HG03103 (cell line): ENCODE data around the gene PRPSAP1.

Experiments
- ATAC-seq: cut with Tn5 transposase; IDR thresholded peaks from one replicate; pipeline ENCODE4 v1.9.1; 2021; ENCODE audit warnings: low read depth; ENCODE audit not compliant: unreplicated experiment

PRPSAP1 gene

GRCh38 chr17:76383546-76384221 is 30.0 kb upstream of the PRPSAP1 start:
- ATAC-seq: no peak

- ATAC-seq: no peak
Measured at GRCh38 chr17:76382803-76383545, 29.3 kb upstream of the PRPSAP1 start.

DNA sequence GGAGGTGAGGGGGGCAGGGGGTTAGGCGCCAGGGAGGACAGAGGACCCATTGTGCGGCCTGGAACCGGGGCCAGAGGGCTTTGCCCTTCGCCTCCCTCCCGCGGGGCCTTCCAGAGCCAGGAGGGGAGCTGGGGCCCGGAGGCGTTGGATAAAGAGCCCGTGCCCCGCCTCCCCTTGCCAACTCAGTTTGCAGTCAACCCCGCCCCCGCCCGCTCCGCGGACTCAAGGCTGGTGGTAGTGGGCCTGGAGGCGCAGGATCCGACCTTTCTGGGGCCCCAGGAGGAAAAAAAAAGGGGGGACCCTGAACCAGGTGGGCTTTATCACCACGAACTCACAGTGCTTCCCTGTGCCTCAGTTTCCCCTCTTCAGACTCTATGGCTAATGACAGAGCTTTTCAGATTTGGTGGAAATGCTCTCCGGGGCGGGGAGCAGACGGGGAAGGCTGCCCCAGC is 28.7 kb upstream of the PRPSAP1 start:
- no peak for ATAC-seq

GRCh38 chr17:76381633-76382350 is 28.1 kb upstream of the PRPSAP1 start:
- no peak for ATAC-seq

- ATAC-seq: no peak
Measured at GRCh38 chr17:76379646-76380376, 26.1 kb upstream of the PRPSAP1 start.

GRCh38 chr17:76379275-76379641 is 25.5 kb upstream of the PRPSAP1 start:
- no peak for ATAC-seq

DNA sequence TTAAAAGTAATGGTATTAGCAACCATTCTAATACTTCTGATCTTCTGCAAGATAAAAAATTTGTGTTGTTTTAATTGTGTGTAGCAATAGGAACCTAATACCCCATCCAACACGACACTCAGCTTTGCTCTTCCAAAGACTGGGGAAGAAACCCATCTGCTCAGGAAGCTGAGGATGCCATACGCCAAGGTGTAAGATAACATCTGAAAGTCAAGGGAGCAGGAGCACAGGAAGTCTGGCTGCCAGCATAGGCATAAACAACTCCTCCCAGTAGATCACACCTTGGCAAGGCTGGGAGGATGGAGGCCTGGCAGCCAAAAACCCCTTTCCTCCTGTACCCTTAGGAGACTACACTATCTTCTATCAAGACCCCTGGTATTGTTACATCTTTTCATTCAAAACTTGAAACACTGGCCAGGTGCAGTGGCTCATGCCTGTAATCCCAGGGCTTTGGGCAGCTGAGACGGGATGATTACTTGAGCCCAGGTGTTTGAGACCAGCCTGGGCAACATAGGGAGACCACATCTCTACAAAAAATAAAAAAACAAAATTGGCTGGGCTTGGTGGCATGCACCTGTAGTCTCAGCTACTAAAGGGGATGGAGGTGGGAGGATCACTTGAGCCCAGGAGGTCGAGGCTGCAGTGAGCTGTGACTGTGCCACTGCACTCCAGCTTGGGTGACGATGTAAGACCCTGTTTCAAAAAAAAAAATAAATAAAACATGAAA is 25.0 kb upstream of the PRPSAP1 start:
- ATAC-seq: no peak

- no peak for ATAC-seq
Measured at GRCh38 chr17:76376318-76377133, 22.8 kb upstream of the PRPSAP1 start.

DNA sequence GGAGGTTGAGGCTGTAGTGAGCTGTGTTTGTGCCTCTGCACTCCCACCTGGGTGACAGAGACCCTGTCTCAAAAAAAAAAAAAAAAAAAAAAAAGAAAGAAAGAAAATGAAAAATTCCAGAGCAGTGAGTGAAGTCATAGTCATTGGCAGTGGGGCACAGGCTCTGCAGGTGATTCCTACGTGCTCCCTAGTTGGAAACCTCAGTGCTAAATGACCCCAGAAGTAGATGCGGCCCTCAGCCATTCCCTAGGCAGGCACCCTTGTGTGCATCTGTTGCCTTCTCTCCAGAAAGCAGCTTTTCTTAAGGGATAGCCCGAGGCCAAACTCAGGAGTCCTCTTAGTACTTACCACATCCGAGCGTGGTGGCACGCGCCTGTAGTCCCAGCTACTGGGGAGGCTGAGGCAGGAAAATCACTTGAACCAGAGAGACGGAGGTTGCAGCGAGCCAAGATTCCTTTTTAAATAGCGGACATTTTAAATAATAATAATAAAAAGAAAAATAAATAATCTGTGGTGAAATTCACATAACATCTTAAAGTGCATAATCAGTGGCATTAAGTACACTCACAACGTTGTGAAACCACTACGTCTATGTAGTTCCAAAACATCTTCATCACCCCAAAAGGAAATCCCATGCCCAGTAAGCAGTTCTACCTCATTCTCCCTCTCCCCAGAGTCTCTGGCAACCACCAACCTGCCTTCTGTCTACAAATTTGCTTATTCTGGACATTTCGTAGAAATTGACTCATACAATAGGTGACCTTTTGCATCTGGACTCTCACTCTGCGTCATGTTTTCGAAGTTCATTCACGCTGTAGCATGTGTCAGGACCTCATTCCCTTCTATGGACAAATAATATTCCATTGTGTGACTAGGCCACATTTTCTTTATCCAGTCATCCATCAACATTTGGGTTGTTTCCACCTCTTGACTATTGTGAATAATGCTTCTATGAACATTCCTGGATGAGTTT is 18.2 kb upstream of the PRPSAP1 start:
- no peak for ATAC-seq

GRCh38 chr17:76370261-76370993 is 16.7 kb upstream of the PRPSAP1 start:
- ATAC-seq: no peak

- no peak for ATAC-seq
Measured at GRCh38 chr17:76369804-76370203, 16.1 kb upstream of the PRPSAP1 start.

GRCh38 chr17:76369379-76369778 is 15.7 kb upstream of the PRPSAP1 start:
- no peak for ATAC-seq

DNA sequence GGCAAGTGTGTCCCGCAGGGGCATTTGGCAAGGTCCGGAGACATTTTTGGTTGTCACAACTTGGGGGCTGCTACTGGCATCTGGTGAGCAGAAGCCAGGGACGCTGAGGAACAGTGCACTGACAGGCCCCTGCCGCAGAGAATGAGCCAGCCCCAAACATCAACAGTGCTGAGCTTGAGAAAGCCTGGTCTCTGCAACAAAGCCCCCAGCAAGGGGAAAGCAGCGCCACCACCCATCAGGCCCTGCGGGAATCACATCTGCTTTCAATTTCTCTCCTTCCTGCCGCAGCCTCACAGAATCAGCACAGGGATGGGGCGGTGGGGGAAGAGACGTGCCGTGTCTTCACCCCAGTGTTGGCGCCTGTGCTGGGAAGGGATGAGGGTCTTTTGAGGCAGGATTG is 14.8 kb upstream of the PRPSAP1 start:
- ATAC-seq: no peak

DNA sequence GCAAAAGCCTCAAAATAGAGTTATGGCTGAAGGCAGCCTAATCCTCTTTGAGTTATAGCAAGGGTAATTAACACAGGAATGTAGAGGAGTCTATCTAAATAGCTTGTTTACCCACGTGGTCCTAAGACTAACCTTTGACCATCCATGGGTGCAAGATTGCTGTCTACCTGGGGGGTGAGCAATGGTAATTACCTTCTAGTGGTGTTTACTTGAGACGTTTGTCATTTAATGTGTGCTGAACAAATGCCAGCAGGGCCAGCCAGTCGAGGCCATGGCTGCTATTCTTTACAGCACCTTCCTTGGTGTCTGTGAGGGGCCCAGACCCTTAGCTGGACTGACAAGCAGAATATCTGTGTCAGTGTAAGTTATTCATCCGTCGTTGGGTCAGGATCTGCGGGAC is 13.9 kb upstream of the PRPSAP1 start:
- ATAC-seq: no peak

GRCh38 chr17:76366247-76366646 is 12.5 kb upstream of the PRPSAP1 start:
- no peak for ATAC-seq

- no peak for ATAC-seq
Measured at GRCh38 chr17:76365256-76365903, 11.7 kb upstream of the PRPSAP1 start.
